Keratinocyte (primary cell): ENCODE data around the gene MAVS.

ENCODE experiments used
- EZH2 ChIP-seq: IDR thresholded peaks from one replicate; pipeline ENCODE4 v1.6.1; 2012; ENCODE audit warnings: inconsistent platforms, mild to moderate bottlenecking, low read length, moderate library complexity
- TF ChIP-seq, protein P1 (sequence below), 3 experiments: IDR thresholded peaks in 1 of 3; conservative IDR thresholded peaks in 1 of 3; optimal IDR thresholded peaks in 1 of 3; 2 replicates in 2 of 3; 3 replicates in 1 of 3; pipeline versions ENCODE3 to v1.5.1; 2011; ENCODE audit warnings: low read length in 3 of 3, mild to moderate bottlenecking in 3 of 3, moderate library complexity in 2 of 3, control low read depth in 1 of 3, inconsistent platforms in 1 of 3; ENCODE audit not compliant: insufficient read depth in 2 of 3; ENCODE audit errors: extremely low read depth in 1 of 3

DNA sequence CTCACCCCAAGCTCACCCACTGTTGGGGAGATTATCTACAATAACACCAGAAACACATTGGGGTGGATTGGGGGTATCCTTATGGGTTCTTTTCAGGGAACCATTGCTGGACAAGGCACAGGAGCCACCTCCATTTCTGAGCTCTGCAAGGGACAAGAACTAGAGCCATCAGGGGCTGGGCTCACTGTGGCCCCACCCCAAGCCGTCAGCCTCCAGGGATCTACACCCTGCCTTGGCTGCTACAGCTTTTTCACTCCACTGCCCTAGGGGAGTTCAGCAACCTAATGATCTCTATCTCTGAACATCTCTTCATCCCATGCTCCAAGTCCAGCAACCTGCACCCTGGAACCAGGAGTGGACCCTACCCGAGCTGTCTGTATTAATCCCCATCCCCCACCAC, 21.2 kb downstream of the MAVS start:
- TF ChIP-seq, protein P1, sequence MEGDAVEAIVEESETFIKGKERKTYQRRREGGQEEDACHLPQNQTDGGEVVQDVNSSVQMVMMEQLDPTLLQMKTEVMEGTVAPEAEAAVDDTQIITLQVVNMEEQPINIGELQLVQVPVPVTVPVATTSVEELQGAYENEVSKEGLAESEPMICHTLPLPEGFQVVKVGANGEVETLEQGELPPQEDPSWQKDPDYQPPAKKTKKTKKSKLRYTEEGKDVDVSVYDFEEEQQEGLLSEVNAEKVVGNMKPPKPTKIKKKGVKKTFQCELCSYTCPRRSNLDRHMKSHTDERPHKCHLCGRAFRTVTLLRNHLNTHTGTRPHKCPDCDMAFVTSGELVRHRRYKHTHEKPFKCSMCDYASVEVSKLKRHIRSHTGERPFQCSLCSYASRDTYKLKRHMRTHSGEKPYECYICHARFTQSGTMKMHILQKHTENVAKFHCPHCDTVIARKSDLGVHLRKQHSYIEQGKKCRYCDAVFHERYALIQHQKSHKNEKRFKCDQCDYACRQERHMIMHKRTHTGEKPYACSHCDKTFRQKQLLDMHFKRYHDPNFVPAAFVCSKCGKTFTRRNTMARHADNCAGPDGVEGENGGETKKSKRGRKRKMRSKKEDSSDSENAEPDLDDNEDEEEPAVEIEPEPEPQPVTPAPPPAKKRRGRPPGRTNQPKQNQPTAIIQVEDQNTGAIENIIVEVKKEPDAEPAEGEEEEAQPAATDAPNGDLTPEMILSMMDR (optimal IDR thresholded peaks at IDR 0.05 in 1 of 3, IDR thresholded peaks at IDR 0.05 in 1 of 3, conservative IDR thresholded peaks at IDR 0.05 in 1 of 3; ENCODE audit: extremely low read depth in 1 of 3, insufficient read depth in 2 of 3, low read length in 3 of 3), result no peak
- no peak for TF ChIP-seq EZH2
